ENCODE measurements around the gene WDR64. TPM values are rescaled to one million over a fixed set of nuclear protein-coding genes. Genes with fewer than 3 reads are reported as not detected.
A peak's percentile ranks its signal among the peaks of the same experiment; 100 is the strongest.

Gene WDR64
- total and polyA plus RNA-seq, 12 donors, result 0.11 to 0.24 (median 0.12) TPM; not detected in 8

GRCh38 chr1:241611736-241612135 lies 40.3 kb upstream of the WDR64 start:
- no peak overlapping the region for H3K27ac ChIP-seq
- H3K27me3 ChIP-seq, result no peaks in the 10 kb centered on the region
- intact Hi-C loops (cut with DNase I), result loop anchor here in 1 of 2 donors (5.0 kb wide), 1 partner anchor 226 kb away; no protein-coding TSS in a partner anchor
- no peak overlapping the region for H3K4me3 ChIP-seq
- H3K9me3 ChIP-seq (replicated peaks in 1 of 3), result no peaks in the 10 kb centered on the region
- TF ChIP-seq POLR2A (IDR thresholded peaks at IDR 0.05) (no peak), CTCF (IDR thresholded peaks at IDR 0.05) (peak in 1 of 6 experiments; percentile 9)
- DNase-seq, result no peak
- no peaks in the 10 kb centered on the region for H3K36me3 ChIP-seq (replicated peaks in 1 of 2)
- 80 to 91% (median 83%) methylated on average over 1 of the region's 1 CpG for WGBS, 4 donors
- peaks cover 0 to 7% of the 10 kb centered on the region in 2 donors for H3K4me1 ChIP-seq (replicated peaks in 1 of 2)

- peak overlapping the region in 1 of 5 donors; percentile 25 for H3K27ac ChIP-seq
- 64 to 78% (median 68%) methylated on average over 9 of the region's 9 CpGs for WGBS, 4 donors
- intact Hi-C loops (cut with DNase I), result loop anchor here in 1 of 2 donors (5.0 kb wide), 1 partner anchor 224 kb away; no protein-coding TSS in a partner anchor
- H3K36me3 ChIP-seq (replicated peaks in 1 of 2), result no peaks in the 10 kb centered on the region
- no peak overlapping the region for H3K4me3 ChIP-seq
- no peak for TF ChIP-seq POLR2A (IDR thresholded peaks at IDR 0.05)
- no peak for TF ChIP-seq CTCF (IDR thresholded peaks at IDR 0.05)
- no peaks in the 10 kb centered on the region for H3K9me3 ChIP-seq (replicated peaks in 1 of 3)
- peak in 5 of 7 donors; percentile 32 to 55 (median 41) for DNase-seq
- H3K27me3 ChIP-seq, result no peaks in the 10 kb centered on the region
- peaks cover 0 to 7% of the 10 kb centered on the region in 2 donors for H3K4me1 ChIP-seq (replicated peaks in 1 of 2)
Measured at GRCh38 chr1:241612533-241613477, 39.3 kb upstream of the WDR64 start.

- 90 to 94% (median 92%) methylated on average over 4 of the region's 4 CpGs for WGBS, 4 donors
- no peak overlapping the region for H3K27ac ChIP-seq
- no peak for DNase-seq
- H3K9me3 ChIP-seq (replicated peaks in 1 of 3), result no peaks in the 10 kb centered on the region
- H3K4me3 ChIP-seq, result no peak overlapping the region
- H3K36me3 ChIP-seq (replicated peaks in 1 of 2), result no peaks in the 10 kb centered on the region
- peaks cover 0 to 7% of the 10 kb centered on the region in 2 donors for H3K4me1 ChIP-seq (replicated peaks in 1 of 2)
- no peak for TF ChIP-seq POLR2A (IDR thresholded peaks at IDR 0.05)
- no peak for TF ChIP-seq CTCF (IDR thresholded peaks at IDR 0.05)
- intact Hi-C loops (cut with DNase I), result loop anchor here in 1 of 2 donors (5.0 kb wide), 1 partner anchor 223 kb away; no protein-coding TSS in a partner anchor
- no peaks in the 10 kb centered on the region for H3K27me3 ChIP-seq
Measured at GRCh38 chr1:241614144-241614543, 37.9 kb upstream of the WDR64 start.

GRCh38 chr1:241614572-241614971 lies 37.5 kb upstream of the WDR64 start:
- no peak for DNase-seq
- Histone ChIP-seq H3K36me3 (replicated peaks in 1 of 2) (no peaks in the 10 kb centered on the region), H3K4me1 (replicated peaks in 1 of 2) (peaks cover 0 to 7% of the 10 kb centered on the region in 2 donors), H3K27me3 (no peaks in the 10 kb centered on the region), H3K4me3 (no peak overlapping the region), H3K9me3 (replicated peaks in 1 of 3) (no peaks in the 10 kb centered on the region), H3K27ac (no peak overlapping the region)
- TF ChIP-seq POLR2A (IDR thresholded peaks at IDR 0.05) (no peak), CTCF (IDR thresholded peaks at IDR 0.05) (no peak)
- 64 to 84% (median 74%) methylated on average over 4 of the region's 4 CpGs for WGBS, 4 donors
- intact Hi-C loops (cut with DNase I), result loop anchor here in 1 of 2 donors (5.0 kb wide), 1 partner anchor 223 kb away; no protein-coding TSS in a partner anchor
